Activated CD4-positive, CD25-positive, alpha-beta regulatory T cell treated with anti-CD3 and anti-CD28 coated beads, Interleukin-2, amount 50 U/mL, for 72 hours (primary cell): ENCODE data around the gene UGT1A9.
"Not testable (repeated sequence)": the region's sequence is repeated elsewhere in the genome, so short reads cannot be mapped to it uniquely, and the experiment has no call there.

Experiments
- DNase-seq: peaks from one replicate; pipeline ENCODE4 v3.0.0; 2021

The UGT1A9 gene

DNA sequence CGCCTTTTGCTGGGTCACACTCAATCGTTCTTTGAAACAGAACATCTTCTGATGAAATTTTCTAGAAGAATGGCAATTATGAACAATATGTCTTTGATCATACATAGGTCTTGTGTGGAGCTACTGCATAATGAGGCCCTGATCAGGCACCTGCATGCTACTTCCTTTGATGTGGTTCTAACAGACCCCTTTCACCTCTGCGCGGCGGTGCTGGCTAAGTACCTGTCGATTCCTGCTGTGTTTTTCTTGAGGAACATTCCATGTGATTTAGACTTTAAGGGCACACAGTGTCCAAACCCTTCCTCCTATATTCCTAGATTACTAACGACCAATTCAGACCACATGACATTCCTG is 41.5 kb downstream of the UGT1A9 start:
- no peak for DNase-seq

DNA sequence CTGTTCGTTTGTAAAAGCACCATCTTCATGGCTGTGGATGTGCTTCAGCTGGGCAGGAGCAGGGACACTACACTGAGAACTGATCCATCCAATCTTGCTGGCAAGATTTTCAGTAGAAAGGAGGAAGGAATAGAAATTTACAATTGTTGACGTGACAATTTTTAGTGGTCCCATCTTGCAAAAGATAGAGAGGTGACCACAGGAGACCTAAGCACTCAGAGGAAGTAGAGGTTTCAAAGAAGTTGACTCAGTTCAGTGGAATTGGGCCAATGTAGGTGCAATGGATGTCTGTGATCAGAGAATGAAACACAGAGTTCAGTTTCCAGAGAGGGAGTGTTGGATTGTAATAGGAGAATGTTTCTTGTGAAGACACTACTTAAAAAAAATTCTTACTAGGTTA is 42.4 kb downstream of the UGT1A9 start:
- DNase-seq, result no peak

DNA sequence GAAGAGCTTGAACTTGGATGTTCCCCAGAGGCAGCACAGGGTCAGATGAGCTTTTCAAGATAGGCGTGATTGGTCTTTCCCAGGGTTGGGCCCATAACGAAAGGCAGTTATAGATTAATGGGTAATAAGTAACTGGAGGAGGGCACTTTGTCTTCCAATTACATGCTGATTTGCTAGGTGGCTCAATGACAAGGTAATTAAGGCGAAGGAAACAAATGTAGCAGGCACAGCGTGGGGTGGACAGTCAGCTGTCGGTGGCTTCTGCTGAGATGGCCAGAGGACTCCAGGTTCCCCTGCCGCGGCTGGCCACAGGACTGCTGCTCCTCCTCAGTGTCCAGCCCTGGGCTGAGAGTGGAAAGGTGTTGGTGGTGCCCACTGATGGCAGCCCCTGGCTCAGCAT is 46.9 kb downstream of the UGT1A9 start, which contains the start of gene UGT1A4:
TSS of gene UGT1A4 (plus strand) at position 185 of the 400 bp plus-strand sequence. CDS start at position 270, 85 bp downstream.
- no peak for DNase-seq

DNA sequence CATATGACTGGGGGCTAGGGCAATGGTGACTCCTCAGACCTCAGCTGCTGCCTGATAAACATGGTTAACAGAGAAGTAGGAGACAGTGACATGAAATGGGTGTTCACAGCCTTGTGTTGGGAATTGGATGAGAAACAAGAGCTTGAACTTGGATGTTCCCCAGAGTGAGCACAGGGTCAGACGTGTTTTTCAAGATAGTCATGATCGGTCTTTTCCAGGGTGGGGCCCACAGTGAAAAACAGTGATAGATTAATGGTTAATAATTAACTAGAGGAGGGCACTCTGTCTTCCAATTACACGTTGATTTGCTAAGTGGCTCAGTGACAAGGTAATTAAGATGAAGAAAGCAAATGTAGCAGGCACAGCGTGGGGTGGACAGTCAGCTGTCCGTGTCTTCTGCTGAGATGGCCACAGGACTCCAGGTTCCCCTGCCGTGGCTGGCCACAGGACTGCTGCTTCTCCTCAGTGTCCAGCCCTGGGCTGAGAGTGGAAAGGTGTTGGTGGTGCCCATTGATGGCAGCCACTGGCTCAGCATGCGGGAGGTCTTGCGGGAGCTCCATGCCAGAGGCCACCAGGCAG is 57.1 kb downstream of the UGT1A9 start, which contains the start of gene UGT1A3:
TSS of gene UGT1A3 (plus strand) at position 320 of the 579 bp plus-strand sequence. CDS start at position 405, 85 bp downstream.
- DNase-seq, result no peak

DNA sequence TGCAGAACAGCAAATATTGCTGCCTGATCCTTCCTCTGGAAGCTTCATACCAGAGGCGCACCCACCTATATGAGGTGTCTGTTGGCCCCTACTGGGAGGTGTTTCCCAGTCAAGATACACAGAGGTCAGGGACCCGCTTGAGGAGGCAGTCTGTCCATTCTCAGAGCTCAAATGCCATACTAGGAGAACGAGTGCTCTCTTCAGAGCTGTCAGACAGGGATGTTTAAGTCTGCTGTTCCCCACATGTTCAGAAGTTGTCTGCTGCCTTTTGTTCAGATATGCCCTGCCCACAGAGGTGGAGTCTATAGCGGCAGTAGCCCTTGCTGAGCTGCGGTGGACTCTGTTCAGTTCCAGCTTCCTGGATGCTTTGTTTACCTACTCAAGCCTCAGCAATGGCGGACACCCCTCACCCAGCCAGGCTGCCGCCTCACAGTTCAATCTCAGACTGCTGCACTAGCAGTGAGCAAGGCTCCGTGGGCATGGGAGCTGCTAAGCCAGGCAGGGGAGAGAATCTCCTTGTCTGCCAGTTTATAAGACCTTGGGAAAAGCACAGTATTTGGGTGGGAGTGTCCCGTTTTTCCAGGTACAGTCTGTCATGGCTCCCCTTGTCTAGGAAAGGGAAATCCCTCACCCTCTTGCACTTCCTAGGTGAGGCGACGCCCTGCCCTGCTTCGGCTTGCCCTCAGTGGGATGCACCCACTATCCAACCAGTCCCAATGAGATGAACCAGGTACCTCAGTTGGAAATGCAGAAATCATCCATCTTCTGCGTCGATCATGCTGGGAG is 65.4 kb downstream of the UGT1A9 start:
- DNase-seq, result not testable (repeated sequence)

DNA sequence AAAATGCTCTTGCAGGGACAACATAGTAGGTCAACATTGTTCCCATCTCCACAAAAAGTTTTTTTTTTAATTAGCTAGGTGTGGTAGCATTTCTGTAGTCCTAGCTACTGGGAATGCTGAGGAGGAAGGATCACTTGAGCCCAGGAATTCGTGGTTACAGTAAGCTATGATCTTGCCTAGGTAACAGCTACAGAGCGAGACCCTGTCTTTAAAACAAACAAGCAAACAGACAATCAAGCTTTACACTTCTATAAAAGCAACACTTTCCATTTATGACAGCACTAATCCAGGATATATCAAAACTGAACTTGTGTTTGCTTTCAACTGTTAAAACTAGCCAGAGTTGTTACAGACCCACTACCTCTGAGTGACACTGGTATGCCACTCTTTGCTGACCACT is 69.2 kb downstream of the UGT1A9 start:
- no peak for DNase-seq

DNA sequence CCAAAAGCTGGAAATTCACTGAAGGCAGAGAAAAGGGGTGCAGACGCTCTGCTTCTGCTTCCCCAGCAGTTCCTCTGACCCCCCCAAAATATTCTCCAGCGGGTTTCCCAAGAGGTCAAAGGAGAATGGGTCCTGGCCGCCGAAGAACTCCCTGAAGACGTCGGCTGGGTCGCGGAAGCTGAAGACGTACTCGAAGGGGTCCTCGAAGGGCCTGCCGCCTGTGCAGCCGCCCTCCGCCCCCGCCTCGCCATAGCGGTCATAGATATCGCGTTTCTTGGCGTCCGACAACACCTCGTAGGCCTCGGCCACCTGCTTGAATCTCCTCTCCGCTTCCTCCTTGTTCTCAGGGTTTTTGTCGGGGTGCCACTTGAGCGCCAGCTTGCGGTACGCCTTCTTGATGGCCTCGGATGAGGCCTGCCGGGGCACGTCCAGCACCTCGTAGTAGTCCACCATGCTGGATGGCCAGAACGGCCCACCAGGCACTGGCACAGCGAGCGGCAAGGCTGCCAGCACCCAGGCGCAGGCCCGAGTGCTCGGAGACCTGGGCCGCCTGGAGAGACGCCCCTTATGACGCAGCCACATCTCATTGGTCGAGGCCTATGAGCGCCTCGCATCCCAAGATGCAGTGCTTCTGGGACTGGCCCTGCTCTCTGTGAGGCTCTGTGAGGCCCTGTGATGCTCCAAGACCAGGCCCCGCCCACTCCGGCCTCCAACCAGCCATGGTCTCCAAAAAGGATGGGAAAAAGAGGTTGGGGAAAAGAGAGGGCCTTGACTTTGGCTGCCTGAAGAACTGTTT is 72.0 kb downstream of the UGT1A9 start:
- no peak for DNase-seq

DNA sequence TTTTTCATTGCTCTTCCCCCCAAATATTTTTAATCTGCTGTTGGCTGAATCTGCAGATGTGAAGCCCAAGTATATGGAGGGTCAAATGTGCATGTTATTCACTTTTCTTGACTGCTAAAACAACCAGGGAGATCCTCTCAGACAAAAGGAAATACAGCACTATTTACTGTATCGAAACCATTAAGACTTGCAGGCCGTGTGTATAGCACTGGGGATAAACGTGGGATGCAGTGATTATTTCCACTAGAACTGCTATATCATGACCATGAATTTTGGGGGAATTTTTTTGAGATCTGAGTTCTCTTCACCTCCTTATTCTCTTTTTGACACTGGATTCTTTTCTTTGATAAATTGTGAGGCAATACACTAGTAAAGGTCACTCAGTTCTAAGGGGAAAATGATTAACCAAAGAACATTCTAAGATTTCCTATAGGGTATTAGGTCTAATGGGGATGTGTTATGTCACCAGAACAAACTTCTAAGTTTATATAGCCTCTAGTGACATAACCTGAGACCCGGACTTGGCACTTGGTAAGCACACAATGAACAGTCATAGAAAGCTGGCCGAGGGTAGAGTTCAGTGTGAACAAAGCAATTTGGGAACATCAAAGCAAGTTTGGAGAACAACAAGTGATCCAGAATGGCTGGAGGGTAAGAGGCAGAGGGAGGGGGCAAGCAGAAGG is 73.5 kb downstream of the UGT1A9 start:
- no peak for DNase-seq

DNA sequence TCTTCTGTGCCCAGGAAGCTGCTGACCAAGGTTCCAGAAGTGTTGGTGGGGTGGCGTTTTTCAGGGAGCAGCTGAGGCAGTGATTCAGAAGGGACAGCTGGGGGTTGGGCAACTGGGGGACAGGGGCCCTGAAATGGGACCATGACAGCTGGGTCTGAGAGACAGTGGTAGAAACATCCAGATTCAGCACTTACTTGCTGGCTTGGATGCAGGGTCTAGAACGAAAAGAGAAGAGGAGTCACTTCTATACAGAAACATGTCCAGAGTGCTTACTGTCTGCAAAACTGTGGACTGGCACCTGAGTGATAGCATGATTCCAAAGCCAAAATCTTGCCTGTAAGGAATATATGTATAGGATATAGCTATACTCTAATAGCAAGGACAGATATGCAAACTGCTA is 74.1 kb downstream of the UGT1A9 start:
- DNase-seq, result not testable (repeated sequence)

DNA sequence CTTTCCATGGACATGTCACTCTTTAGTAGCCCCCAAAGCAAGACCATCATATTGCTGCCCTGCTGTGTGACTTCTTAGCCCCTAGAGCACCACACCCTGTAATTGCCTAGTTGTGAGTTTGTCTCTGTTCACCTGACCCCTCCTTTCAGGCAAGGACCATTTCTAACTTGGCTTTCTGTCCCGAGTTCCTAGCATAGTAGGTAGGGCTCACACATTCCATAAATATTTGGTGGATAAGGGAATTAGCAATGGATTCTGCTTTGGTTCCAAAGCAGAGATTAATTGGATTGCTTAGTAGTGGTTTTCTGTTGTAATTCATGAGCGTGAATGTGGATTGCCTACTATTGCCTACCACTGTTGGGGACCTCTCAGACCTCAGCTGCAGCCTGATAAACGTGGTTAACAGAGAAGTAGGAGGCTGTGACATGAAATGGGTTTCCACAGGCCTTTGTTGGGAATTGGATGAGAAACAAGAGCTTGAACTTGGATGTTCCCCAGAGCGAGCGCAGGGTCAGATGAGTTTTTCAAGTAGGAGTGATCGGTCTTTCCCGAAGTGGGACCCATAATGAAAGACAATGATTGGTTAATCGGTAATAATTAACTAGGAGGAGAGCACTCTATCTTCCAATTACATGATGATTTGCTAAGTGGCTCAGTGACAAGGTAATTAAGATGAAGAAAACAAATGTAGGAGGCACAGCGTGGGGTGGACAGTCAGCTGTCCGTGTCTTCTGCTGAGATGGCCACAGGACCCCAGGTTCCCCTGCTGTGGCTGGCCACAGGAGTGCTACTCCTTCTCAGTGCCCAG is 75.0 kb downstream of the UGT1A9 start:
- no peak for DNase-seq

DNA sequence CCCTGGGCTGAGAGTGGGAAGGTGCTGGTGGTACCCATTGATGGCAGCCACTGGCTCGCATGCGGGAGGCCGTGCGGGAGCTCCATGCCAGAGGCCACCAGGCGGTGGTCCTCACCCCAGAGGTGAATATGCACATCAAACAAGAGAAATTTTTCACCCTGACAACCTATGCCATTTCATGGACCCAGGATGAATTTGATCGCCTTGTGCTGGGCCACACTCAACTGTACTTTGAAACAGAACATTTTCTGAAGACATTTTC is 75.5 kb downstream of the UGT1A9 start:
- DNase-seq, result no peak

DNA sequence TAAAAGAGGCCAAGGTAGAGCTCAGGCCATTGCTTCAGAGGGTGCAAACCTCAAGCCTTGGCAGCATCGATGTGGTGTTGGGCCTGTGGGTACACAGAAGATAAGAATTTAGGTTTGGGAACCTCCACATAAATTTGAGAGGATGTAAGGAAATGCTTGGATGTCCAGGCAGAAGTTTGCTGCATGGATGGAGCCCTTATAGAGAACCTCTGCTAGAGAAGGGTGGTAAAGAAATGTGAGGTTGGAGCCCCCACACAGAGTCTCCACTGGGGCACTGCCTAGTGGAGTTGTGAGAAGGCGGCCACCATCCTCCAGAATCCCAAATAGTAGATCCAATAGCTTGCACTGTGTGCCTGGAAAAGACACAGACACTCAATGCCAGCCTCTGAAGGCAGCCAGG is 79.0 kb downstream of the UGT1A9 start:
- not testable (repeated sequence) for DNase-seq

DNA sequence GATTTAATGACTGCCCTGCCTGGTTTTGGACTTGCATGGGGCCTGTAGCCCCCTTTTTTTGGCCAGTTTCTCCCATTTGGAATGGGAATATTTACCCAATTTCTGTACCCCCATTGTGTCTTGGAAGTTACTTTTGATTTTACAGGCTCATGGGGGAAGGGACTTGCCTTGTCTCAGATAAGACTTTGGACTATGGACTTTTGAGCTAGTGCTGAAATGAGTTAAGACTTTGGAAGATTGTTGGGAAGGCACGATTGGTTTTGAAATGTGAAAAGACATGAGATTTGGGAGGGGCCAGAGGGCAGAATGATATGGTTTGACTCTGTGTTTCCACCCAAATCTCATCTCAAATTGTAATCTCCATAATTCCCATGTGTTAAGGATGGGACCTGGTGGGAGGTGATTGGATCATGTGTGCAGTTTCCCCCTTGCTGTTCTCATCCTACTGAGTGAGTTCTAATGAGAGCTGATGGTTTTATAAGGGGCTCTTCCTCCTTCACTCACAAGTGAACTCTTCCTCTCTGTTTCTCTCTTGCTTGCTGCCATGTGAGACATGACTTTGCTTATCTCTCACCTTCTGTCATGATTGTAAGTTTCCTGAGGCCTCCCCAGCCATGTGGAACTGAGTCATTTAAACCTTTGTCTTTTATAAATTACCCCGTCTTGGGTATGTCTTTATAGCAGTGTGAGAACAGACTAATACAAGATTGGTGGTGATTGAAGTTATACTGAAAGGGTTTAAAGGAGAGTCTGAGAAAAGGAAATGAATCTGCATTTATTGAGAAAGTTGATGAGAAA is 79.7 kb downstream of the UGT1A9 start:
- not testable (repeated sequence) for DNase-seq

DNA sequence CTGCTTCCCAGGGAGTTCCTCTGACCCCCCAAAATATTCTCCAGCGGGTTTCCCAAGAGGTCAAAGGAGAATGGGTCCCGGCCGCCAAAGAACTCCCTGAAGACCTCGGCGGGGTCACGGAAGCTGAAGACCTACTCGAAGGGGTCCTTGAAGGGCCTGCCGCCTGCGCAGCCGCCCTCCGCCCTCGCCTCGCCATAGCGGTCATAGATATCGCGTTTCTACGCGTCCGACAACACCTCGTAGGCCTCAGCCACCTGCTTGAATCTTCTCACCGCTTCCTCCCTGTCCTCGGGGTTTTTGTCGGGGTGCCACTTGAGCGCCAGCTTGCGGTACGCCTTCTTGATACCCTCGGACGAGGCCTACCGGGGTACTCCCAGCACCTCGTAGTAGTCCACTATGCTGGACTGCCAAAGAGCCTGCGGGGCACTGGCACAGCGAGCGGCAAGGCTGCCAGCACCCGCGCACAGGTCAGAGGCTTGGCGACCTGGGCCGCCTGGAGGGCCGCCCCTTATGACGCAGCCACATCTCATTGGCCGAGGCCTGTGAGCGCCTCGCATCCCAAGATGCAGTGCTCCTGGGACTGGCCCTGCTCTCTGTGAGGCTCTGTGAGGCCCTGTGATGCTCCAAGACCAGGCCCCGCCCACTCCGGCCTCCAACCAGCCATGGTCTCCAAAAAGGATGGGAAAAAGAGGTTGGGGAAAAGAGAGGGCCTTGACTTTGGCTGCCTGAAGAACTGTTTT is 83.3 kb downstream of the UGT1A9 start:
- no peak for DNase-seq

DNA sequence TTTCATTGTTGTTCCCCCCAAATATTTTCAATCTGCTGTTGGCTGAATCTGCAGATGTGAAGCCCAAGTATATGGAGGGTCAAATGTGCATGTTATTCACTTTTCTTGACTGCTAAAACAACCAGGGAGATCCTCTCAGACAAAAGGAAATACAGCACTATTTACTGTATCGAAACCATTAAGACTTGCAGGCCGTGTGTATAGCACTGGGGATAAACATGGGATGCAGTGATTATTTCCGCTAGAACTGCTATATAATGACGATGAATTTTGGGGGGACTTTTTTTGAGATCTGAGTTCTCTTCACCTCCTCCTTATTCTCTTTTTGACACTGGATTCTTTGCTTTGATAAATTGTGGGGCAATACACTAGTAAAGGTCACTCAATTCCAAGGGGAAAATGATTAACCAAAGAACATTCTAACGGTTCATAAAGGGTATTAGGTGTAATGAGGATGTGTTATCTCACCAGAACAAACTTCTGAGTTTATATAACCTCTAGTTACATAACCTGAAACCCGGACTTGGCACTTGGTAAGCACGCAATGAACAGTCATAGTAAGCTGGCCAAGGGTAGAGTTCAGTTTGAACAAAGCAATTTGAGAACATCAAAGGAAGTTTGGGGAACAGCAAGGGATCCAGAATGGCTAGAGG is 84.9 kb downstream of the UGT1A9 start:
- DNase-seq, result no peak

DNA sequence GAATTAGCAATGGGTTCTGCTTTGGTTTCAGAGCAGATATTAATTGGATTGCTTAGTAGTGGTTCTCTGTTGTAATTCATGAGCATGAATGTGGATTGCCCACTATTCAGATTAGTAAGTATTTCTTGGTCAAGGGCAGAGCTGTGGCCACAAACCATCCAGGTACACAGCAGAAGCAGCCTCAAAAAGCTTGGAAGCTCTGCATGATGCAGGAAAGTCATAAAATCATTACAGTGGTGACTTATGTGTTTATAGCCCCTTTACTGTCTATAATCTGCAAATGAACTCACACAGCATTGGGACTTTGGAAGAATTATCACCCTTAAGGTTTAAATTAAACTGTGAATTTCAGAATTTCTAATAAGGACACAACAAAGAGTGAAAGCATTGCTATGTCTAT is 86.4 kb downstream of the UGT1A9 start:
- no peak for DNase-seq

DNA sequence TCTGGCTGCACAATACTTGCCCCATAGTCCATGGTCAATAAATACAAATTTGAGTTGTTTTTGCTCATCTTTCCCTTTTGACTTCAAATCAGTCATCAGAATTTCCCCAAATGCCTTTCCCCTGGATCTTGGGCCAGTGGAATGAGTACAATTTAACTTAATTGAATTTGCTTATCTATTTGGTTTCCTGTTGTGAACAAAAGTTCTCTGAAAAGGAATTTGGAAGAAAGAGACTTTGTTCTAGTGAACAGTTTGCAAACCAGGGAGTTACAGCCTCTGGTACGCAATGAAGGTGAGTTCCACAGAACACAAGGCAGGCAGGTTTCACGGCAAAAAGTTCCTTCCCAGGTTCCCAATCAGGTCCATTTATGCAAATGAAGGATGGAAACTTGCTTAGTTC is 87.2 kb downstream of the UGT1A9 start:
- no peak for DNase-seq

DNA sequence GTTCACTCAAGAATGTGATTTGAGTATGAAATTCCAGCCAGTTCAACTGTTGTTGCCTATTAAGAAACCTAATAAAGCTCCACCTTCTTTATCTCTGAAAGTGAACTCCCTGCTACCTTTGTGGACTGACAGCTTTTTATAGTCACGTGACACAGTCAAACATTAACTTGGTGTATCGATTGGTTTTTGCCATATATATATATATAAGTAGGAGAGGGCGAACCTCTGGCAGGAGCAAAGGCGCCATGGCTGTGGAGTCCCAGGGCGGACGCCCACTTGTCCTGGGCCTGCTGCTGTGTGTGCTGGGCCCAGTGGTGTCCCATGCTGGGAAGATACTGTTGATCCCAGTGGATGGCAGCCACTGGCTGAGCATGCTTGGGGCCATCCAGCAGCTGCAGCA is 88.3 kb downstream of the UGT1A9 start, which contains the start of gene UGT1A1:
TSS of gene UGT1A1 (plus strand) at position 228 of the 400 bp plus-strand sequence. CDS start at position 246, 18 bp downstream.
- no peak for DNase-seq

DNA sequence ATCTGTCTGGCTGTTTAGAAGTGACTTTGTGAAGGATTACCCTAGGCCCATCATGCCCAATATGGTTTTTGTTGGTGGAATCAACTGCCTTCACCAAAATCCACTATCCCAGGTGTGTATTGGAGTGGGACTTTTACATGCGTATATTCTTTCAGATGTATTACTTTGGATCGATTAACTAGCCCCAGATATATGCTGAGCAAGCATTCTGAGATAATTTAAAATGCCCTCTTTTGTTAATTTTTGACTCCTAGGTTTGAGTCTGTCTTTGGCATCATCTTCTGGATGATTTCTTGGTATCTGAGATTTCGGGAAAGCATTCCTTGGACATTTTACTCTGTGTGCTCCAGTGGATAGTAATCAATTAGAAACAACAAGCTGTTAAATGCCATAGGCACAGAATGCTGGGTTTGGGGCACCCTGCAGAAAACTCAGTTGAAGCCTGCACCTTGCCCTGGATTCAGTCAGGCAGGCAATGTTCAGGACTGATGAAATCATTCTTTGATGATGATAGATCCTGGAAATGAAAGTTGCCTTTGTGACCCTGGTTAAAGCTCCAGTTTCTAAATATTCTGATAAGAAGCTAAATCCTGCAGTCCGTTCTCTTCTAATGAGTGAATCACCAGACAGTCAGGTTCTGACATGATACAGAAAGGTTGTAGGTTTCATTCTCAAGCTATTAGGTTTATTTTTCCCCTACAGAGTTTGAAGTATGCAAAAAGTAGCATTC is 89.5 kb downstream of the UGT1A9 start:
- no peak for DNase-seq

DNA sequence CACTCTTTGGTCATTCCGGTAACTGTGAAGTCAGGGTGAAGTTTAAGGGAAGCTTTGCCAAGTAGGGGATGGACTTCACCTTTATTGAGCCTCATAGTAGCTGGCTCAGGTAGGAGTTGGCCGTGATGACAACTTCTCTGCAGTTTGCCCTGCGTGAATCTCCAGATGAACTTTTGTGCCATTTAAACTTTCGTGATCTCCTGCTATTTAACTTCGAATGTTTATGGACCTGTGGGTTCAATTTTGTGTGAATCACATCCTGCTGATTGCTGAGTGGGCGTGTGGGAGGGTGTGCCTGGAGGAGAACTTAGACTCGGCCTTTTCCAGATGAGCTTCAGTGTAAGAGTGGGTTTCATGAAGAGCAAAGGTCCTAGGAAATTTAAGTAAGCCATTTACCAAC is 92.6 kb downstream of the UGT1A9 start:
- DNase-seq, result no peak
